ENCODE results near the gene JMJD1C. TPM values are rescaled to one million over a fixed set of nuclear protein-coding genes. Genes with fewer than 3 reads are reported as not detected.
A peak's percentile ranks its signal among the peaks of the same experiment; 100 is the strongest.

The JMJD1C gene
- total and polyA plus RNA-seq, 11 donors, result 20.3 to 54.6 (median 34.1) TPM

DNA sequence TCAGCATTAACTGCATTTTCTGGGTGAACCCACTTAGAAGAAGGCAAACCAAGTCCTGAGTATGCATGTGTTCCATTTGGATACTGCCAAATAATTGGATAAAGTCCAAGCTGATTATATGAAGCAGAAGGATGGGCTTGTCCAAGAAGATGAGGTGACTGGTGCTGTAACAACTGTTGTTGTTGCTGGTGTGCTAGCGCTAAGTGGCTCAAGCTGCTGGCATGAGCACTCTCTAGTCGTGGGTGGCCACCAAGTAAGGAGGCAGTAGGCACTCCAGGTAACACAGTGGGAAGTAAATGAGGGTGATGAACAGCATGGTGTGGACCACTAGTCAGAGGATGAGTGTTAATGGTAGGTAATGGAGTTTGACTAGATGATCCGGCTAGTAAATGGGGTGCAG lies 252.3 kb downstream of the JMJD1C start:
- peaks cover 0 to 57% (median 44%) of the 10 kb centered on the region in 9 donors for H3K36me3 ChIP-seq
- H3K9me3 ChIP-seq, result no peaks in the 10 kb centered on the region
- peaks cover 0 to 64% (median 45%) of the 10 kb centered on the region in 12 donors for H3K4me1 ChIP-seq
- no peak for DNase-seq
- TF ChIP-seq, protein P1, sequence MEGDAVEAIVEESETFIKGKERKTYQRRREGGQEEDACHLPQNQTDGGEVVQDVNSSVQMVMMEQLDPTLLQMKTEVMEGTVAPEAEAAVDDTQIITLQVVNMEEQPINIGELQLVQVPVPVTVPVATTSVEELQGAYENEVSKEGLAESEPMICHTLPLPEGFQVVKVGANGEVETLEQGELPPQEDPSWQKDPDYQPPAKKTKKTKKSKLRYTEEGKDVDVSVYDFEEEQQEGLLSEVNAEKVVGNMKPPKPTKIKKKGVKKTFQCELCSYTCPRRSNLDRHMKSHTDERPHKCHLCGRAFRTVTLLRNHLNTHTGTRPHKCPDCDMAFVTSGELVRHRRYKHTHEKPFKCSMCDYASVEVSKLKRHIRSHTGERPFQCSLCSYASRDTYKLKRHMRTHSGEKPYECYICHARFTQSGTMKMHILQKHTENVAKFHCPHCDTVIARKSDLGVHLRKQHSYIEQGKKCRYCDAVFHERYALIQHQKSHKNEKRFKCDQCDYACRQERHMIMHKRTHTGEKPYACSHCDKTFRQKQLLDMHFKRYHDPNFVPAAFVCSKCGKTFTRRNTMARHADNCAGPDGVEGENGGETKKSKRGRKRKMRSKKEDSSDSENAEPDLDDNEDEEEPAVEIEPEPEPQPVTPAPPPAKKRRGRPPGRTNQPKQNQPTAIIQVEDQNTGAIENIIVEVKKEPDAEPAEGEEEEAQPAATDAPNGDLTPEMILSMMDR (IDR thresholded peaks at IDR 0.05), result no peak
- TF ChIP-seq POLR2A (IDR thresholded peaks at IDR 0.05), result no peak
- peak in 2 of 4 donors; percentile 7 to 58 for ATAC-seq
- 63 to 76% (median 67%) methylated on average over 3 of the region's 3 CpGs for WGBS, 4 donors
- intact Hi-C loops (cut with DNase I), result loop anchor here in 7 of 10 donors (5.0 to 10.0 kb wide), 5 partner anchors 51 to 511 kb away; partner anchors contain the start of gene JMJD1C (in 4 of the 7)
- no peak overlapping the region for H3K4me3 ChIP-seq
- peak overlapping the region in 3 of 12 donors; percentile 16 to 18 (median 17) for H3K27ac ChIP-seq
- H3K27me3 ChIP-seq, result no peaks in the 10 kb centered on the region

DNA sequence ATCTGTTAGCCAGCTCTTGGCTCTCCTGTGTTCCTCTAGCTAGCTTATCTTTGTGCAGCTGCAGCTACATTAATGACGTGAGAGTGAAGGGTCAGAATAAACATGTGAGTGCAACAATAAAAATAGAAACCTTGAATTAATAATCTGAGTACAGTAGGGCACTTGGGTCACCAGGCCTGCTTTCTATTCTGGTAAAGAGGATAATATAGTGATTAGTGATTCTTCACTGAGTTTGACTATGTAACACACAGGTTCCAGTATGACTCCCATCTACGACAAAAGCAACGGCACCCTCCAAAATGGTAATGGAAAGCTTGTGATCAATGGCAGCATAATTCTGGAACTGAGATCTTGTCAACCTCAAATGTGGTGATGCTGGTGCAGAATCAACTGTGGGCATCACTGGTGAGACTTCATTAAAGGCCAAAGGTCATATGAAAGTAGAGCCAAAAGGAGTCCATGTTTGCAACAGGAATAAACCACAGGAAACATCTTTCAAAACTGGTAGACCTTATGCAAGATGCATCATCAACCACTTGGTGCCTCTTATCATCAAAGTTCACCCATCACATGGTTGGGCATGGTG lies 255.1 kb downstream of the JMJD1C start:
- H3K36me3 ChIP-seq, result peaks cover 0 to 61% (median 53%) of the 10 kb centered on the region in 9 donors
- H3K4me3 ChIP-seq, result no peak overlapping the region
- H3K9me3 ChIP-seq, result no peaks in the 10 kb centered on the region
- H3K27me3 ChIP-seq, result no peaks in the 10 kb centered on the region
- intact Hi-C loops (cut with DNase I), result loop anchor here in 7 of 10 donors (2.0 to 10.0 kb wide), 6 partner anchors 44 to 514 kb away; partner anchors contain the start of gene JMJD1C (in 4 of the 7)
- H3K27ac ChIP-seq, result peak overlapping the region in 7 of 12 donors; percentile 6 to 63 (median 18)
- peak; percentile 13 to 76 (median 68) for ATAC-seq
- TF ChIP-seq, protein P1 (IDR thresholded peaks at IDR 0.05), result no peak
- no peak for TF ChIP-seq POLR2A (IDR thresholded peaks at IDR 0.05)
- H3K4me1 ChIP-seq, result peaks cover 3 to 78% (median 61%) of the 10 kb centered on the region in 12 donors
- WGBS, 4 donors, result 32 to 43% (median 36%) methylated on average over 3 of the region's 3 CpGs
- no peak for DNase-seq

DNA sequence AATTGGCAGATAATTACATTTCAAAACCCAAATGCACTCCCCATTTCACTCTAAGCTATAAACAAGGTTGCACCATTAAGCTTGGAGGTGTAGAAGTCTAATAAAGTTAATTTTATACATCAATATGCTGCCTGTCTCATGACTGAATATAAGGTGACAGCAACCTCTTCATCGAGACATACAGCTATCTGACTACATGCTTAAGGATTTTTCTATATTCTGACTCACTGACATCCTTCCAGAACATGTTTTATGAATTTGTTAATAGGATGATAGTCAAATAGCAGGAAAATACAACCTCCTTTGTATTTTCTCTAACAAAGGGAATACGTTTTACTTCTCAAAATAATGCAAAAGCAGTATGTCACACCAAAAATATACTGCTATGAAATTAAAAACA lies 256.1 kb downstream of the JMJD1C start:
- no peaks in the 10 kb centered on the region for H3K27me3 ChIP-seq

DNA sequence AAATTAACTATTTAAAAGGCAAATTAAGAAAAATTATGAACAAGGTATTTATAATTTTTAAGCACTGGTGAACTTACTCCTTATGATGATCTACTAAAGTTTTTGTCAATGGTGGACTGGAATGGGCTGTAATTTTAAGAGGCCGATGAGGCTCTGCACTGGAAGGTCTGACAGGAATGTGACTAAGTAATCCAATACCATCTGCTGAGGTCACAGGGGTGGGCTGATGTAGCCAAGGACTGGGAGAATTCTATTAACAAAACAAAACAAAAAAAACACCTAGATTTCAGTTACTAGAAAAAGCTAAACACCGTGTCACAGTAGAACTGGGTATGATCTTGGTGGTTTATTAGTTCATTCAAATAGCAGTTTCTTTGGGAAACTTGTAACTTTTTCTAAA lies 256.8 kb downstream of the JMJD1C start:
- peaks cover 3 to 80% (median 63%) of the 10 kb centered on the region in 12 donors for H3K4me1 ChIP-seq
- TF ChIP-seq POLR2A (IDR thresholded peaks at IDR 0.05), result no peak
- peaks cover 0 to 62% (median 47%) of the 10 kb centered on the region in 9 donors for H3K36me3 ChIP-seq
- WGBS, 4 donors, result 46 to 52% (median 49%) methylated on average over 2 of the region's 2 CpGs
- peak overlapping the region in 3 of 12 donors; percentile 63 to 85 (median 66) for H3K27ac ChIP-seq
- intact Hi-C loops (cut with DNase I), result loop anchor here in 7 of 10 donors (5.0 to 10.0 kb wide), 8 partner anchors 37 to 508 kb away; partner anchors contain the start of gene REEP3 (in 2 of the 7)
- DNase-seq, result no peak
- no peak overlapping the region for H3K4me3 ChIP-seq
- H3K9me3 ChIP-seq, result no peaks in the 10 kb centered on the region
- no peak for ATAC-seq
- no peaks in the 10 kb centered on the region for H3K27me3 ChIP-seq

More for the DNA sequence above, 256.1 kb downstream of the JMJD1C start:
- H3K27ac ChIP-seq, result peak overlapping the region in 3 of 12 donors; percentile 12 to 66 (median 63)
- no peak for TF ChIP-seq POLR2A (IDR thresholded peaks at IDR 0.05)
- TF ChIP-seq, protein P1 (IDR thresholded peaks at IDR 0.05), result no peak
- no peak overlapping the region for H3K4me3 ChIP-seq
- intact Hi-C loops (cut with DNase I), result loop anchor here in 8 of 10 donors (2.0 to 10.0 kb wide), 13 partner anchors 37 to 515 kb away; partner anchors contain the start of genes JMJD1C (in 4 of the 8) and REEP3 (in 2 of the 8)
- ATAC-seq, result no peak
- peaks cover 0 to 67% (median 51%) of the 10 kb centered on the region in 9 donors for H3K36me3 ChIP-seq
- WGBS, 4 donors, result 56 to 67% (median 63%) methylated on average over 2 of the region's 2 CpGs
- H3K9me3 ChIP-seq, result no peaks in the 10 kb centered on the region
- DNase-seq, result no peak
- H3K4me1 ChIP-seq, result peaks cover 3 to 83% (median 64%) of the 10 kb centered on the region in 12 donors
